GM10266 (cell line): ENCODE measurements around the gene APOO.
"Not testable (repeated sequence)": the region's sequence is repeated elsewhere in the genome, so short reads cannot be mapped to it uniquely, and the experiment has no call there.

ENCODE experiments used
- DNase-seq: peaks from one replicate; pipeline ENCODE4 v3.0.0; 2012; ENCODE audit errors: extremely low spot score
- CTCF ChIP-seq: IDR thresholded peaks from 2 replicates; pipeline ENCODE4 v1.5.1; 2012; ENCODE audit warnings: mild to moderate bottlenecking, low read depth; ENCODE audit not compliant: control insufficient read depth, insufficient read depth; ENCODE audit errors: missing control alignments

The APOO gene

DNA sequence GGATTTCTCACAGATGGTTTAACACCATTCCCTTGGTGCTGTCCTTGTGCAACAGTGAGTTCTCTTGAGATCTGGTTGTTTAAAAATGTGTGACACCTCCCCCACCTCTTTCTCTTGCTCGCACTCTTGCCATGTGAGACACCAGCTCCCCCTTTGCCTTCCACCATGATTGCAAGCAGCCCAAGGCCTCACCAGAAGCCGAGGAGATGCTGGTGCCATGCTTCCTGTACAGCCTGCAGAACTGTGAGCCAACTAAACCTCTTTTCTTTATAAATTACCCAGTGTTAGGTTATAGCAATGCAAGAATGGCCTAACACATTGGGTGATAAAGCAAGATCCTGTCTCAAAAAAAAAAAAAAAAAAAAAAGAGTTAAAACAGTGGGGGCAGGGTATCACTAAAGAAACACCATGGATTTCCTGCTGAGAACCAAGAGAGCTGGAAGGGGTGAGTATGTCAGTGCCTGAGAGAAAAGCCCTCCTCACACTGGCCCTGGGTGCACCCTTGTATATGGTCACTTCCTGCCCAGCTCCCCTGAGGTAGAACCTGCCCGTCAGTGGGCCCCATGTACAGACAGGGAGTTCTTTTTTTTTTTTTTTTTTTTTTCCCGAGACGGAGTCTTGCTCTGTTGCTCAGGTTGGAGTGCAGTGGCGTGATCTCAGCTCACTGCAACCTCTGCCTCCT is 46.4 kb downstream of the APOO start:
- no peak for DNase-seq
- TF ChIP-seq CTCF, result no peak

DNA sequence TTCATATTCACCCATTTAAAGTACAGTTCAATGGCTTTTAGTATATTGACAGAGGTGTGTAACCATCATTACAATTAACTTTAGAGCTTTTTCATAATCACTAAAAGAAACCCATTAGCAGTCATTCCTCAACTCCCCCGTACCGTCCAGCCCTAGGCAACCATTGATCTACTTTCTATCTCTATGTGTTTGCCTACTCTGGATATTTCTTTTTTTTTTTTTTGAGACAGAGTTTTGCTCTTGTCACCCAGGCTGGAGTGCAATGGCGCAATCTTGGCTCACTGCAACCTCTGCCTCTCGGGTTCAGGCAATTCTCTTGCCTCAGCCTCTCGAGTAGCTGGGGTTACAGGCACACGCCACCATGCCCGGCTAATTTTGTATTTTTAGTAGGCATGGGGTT is 48.5 kb downstream of the APOO start:
- not testable (repeated sequence) for DNase-seq

GRCh38 chrX:23857935-23858334 is 49.8 kb downstream of the APOO start:
- TF ChIP-seq CTCF, result no peak
- no peak for DNase-seq

GRCh38 chrX:23857363-23857762 is 50.4 kb downstream of the APOO start:
- DNase-seq, result no peak
- no peak for TF ChIP-seq CTCF

DNA sequence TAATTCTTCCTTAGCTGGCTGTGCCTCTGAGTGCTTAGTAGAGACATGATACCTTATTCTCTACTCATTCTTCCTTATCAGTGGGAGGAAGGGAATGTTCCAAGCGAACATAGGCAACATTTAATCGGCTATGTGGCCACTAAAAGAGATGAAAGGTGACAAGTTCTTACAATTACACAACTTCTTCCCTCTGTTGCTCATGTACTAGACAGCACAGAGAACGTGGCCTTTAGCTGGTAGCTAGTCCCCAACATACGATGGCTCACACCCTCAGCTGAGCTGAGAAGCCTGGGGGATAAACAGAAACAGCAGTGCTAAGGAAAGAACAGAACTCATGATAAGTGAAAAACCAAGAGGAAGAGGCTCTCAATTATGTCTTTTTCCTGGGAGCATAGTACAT is 52.2 kb downstream of the APOO start:
- TF ChIP-seq CTCF, result no peak
- no peak for DNase-seq

GRCh38 chrX:23854945-23855344 is 52.8 kb downstream of the APOO start:
- no peak for DNase-seq
- no peak for TF ChIP-seq CTCF

DNA sequence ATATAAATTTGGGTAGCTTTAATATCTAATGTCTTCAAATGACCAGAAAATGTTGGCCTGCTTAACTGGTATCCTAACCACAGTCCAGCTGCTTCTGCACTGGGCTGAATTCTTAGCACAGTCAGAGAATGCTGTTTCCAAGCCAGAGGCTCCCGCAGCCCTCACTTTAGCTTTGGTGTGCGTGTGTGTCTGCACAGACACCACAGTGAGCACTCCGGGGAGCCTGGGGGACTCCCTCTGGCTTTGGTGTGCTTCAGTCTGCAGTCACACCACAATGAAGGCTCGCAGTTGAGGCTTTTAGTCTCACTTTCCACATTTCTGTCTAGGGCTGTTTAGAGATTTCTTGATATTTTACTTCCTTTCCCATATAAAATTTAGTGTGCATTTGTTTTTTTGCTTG is 53.6 kb downstream of the APOO start:
- no peak for DNase-seq
- no peak for TF ChIP-seq CTCF

- no peak for DNase-seq
- no peak for TF ChIP-seq CTCF
These were observed 56.2 kb downstream of the APOO start for GRCh38 chrX:23851544-23851943.
